ENCODE data around the gene ZNF799.
"Not testable (repeated sequence)": the region's sequence is repeated elsewhere in the genome, so short reads cannot be mapped to it uniquely, and the experiment has no call there.

Gene ZNF799

GRCh38 chr19:12400633-12401502, at the start of gene ZNF799:
ZNF799 (minus strand) TSS chr19:12401271; CDS start chr19:12401070, 201 bp downstream.
- DNase-seq = peak; percentile 86

GRCh38 chr19:12450844-12451243, 49.8 kb upstream of the ZNF799 start:
- DNase-seq = no peak

GRCh38 chr19:12448808-12449207, 47.7 kb upstream of the ZNF799 start:
- no peak for DNase-seq

- DNase-seq = peak; percentile 95
Observed at GRCh38 chr19:12440541-12441316, 39.7 kb upstream of the ZNF799 start, which contains the start of gene ZNF443. ZNF443 (minus strand) TSS chr19:12441021; CDS start chr19:12440914, 107 bp downstream.

- DNase-seq = peak; percentile 30
Observed at GRCh38 chr19:12439686-12440540, 38.8 kb upstream of the ZNF799 start.

- not testable (repeated sequence) for DNase-seq
Observed at GRCh38 chr19:12430726-12431299, 29.7 kb upstream of the ZNF799 start.

GRCh38 chr19:12425888-12426274, 24.8 kb upstream of the ZNF799 start:
- no peak for DNase-seq

GRCh38 chr19:12425236-12425887, 24.3 kb upstream of the ZNF799 start:
- DNase-seq = no peak

- DNase-seq = not testable (repeated sequence)
Observed at GRCh38 chr19:12417273-12417672, 16.2 kb upstream of the ZNF799 start.

GRCh38 chr19:12411893-12412292, 10.8 kb upstream of the ZNF799 start:
- no peak for DNase-seq

GRCh38 chr19:12399901-12400632, 1.0 kb downstream of the ZNF799 start:
- DNase-seq = not testable (repeated sequence)

GRCh38 chr19:12391148-12391547, 9.9 kb downstream of the ZNF799 start:
- not testable (repeated sequence) for DNase-seq

GRCh38 chr19:12386365-12386764, 14.7 kb downstream of the ZNF799 start:
- DNase-seq = not testable (repeated sequence)

GRCh38 chr19:12380444-12380737, 20.7 kb downstream of the ZNF799 start:
- no peak for DNase-seq

GRCh38 chr19:12379732-12380443, 21.2 kb downstream of the ZNF799 start:
- DNase-seq = no peak

- DNase-seq = no peak
Observed at GRCh38 chr19:12374026-12374425, 27.0 kb downstream of the ZNF799 start.

GRCh38 chr19:12365236-12366162, 35.6 kb downstream of the ZNF799 start, which contains the start of gene ZNF442:
ZNF442 (minus strand) TSS chr19:12365683; CDS start chr19:12363631, 2,052 bp downstream.
- DNase-seq = peak; percentile 79

- DNase-seq = no peak
Observed at GRCh38 chr19:12364391-12365235, 36.5 kb downstream of the ZNF799 start.

Data from NCI-H510A treated with DMSO at 0.1 percent for 48 hours (cell line).